GM21423 (cell line): Measurements from ENCODE around the gene KCNJ11.
A peak's percentile ranks its signal among the peaks of the same experiment; 100 is the strongest.
"Not testable (repeated sequence)": the region's sequence is repeated elsewhere in the genome, so short reads cannot be mapped to it uniquely, and the experiment has no call there.

Experiments used
- ATAC-seq: cut with Tn5 transposase; IDR thresholded peaks from one replicate; pipeline ENCODE4 v1.9.1; 2021; ENCODE audit warnings: mild to moderate bottlenecking, moderate library complexity; ENCODE audit not compliant: unreplicated experiment

KCNJ11 gene

DNA sequence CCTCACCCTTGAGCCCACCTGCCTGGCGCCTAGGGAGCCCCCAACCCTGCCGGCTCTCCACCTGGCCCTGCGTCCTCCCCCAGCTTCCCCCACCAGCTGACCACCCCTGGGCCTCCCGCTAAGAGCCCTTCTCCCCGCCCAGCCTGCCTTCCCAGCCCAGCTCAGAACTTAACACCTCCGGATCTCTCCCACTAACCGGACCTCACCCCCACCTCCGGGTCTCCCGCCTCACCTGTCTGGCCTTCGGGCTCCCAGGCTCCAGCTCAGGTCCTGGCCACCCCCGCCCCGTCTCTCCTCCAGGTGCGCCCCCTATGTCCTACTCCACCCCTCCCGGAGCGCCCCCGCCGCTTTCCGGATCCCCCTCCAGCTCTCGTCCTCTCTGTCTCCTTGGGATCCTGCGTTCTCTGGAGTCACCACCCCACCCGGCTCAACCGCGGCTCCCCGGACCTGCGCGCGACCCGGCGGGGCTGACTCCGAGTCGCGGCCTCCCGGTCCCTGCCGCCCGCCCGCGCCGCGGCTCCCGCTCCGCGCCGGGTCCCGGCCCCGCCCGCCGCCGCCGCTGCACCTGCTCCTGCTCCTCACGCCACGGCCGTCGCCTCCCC is at the start of gene KCNJ11:
TSS of gene KCNJ11 (minus strand) at position 51 of the 602 bp plus-strand sequence. CDS start 568 bp downstream, outside the sequence.
- ATAC-seq = peak; percentile 44

GRCh38 chr11:17437366-17437765 is 48.9 kb upstream of the KCNJ11 start:
- ATAC-seq = no peak

- no peak for ATAC-seq
These were observed 45.6 kb upstream of the KCNJ11 start for GRCh38 chr11:17434108-17434507.

GRCh38 chr11:17432002-17432401 is 43.5 kb upstream of the KCNJ11 start:
- no peak for ATAC-seq

- no peak for ATAC-seq
These were observed 42.7 kb upstream of the KCNJ11 start for GRCh38 chr11:17431139-17431538.

DNA sequence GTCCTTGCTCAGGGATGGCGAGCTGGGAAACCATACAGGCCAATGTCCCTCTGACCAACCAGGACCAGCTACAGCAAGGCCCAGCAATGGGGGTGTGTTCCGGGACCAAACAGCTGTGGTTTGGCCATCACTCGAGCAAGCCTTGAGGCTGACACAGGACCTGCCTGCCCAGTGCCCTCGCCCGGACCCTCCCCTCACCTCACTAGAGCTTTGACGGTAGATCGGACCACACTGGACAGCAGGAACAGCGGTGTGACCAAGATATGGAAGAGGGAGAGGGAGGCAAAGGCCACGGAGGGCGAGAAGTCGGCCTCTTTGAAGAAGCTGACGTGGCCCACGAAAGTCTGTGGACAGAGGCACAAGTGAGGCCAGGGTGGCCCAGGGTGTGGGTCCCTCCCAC is 42.2 kb upstream of the KCNJ11 start:
- ATAC-seq = no peak

DNA sequence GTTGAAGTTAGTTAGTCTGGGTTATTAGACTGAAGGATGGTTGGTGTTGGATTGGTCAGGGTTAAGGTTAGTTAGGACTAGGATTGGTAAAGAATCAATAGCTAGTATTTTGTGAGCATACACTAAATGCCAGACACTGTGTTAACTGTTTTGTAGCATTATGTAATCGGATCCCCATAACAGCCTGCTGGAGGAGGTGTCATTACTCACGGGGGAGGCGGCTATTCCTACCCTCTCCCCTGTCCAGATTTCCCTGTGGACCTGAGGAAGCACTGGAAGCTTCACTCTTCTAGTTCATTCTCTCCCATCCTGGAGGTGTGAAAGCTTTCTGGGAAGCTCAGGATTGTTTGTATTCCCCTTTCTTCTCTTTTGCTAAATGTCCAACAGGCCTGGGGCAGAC is 40.5 kb upstream of the KCNJ11 start:
- no peak for ATAC-seq

- ATAC-seq = no peak
These were observed 39.8 kb upstream of the KCNJ11 start for GRCh38 chr11:17428261-17428660.

DNA sequence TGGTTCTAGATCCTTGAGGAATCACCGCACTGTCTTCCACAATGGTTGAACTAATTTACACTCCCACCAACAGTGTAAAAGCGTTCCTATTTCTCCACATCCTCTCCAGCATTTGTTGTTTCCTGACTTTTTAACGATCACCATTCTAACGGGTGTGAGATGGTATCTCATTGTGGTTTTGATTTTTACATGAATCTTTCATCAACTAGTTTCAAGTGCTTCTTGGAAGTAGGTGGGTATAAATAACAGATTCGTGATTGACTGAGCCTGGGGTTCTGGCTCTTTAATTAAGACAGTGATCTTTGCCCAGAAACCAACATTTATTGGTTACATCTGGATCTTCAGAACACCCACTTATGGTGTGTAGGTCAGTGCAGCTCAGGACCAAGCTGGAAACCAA is 37.8 kb upstream of the KCNJ11 start:
- ATAC-seq = not testable (repeated sequence)

DNA sequence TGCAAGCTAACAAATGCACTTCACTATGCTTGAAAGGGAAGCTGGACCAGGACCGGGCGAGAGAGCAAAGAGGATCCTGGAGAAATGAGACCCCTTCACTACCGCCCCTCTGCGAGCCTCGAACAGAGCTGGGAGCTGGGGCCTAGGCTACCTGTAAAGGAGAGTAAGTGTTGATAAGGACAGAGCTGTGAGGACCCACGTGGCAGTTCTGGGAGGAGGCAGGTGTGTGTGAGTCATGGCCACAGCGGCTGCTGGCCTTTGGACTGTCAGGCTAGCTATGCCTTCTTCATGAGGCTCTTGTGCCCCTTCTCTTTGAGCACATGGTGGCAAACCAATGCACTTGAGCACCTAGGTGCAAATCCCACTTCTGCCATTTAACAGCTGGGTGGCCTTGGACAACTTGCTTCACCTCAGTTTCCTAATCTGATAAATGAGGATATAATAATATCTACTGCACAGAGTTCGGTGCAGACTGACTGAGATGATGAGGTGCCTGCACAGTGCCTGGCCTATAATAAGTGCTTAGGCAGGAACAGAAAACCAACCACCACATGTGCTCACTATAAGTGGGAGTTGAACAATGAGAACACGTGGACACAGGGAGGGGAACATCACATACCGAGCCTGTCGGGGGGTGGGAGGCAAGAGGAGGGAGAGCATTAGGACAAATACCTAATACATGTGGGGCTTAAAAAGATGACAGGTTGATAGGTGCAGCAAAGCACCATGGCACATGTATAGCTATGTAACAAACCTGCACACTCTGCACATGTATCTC is 35.3 kb upstream of the KCNJ11 start:
- no peak for ATAC-seq

DNA sequence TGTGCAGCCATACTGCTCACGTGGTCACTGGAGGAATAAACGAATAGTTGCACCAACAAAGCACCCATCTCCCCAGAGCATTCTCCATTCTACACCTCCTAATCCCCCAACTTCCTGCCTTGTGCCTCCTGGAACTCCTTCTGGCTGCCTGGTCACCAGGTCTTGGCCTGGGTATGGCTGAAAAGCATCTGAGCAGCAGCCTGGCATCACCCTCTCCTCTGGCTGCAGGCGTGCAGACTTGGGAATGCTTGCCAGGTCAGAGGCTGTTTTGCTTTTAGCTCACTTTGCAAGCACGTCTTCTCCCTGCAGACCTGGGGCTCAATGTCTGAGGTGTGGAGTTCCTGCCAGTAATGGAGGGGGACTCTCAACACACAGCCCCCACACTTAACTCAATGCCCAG is 33.3 kb upstream of the KCNJ11 start:
- no peak for ATAC-seq

GRCh38 chr11:17418444-17419081 is 30.1 kb upstream of the KCNJ11 start:
- ATAC-seq = no peak

DNA sequence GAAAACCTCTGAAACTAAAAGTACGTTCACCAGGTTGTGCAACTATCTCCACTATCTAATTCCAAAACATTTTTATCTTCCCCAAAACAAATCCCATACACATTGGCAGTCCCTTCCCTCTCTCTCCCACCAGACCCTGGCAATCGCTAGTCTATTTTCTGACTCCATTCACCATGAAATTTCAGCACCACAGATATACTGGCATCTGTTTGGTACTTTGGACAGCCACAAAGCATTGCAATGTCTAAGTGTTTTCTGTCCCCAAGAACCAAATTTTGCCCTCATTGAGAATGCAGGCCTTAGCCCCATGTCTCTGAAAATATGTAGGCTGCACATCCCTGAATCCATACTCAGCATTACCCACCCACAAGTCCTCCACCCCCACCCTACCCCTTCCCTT is 28.0 kb upstream of the KCNJ11 start:
- no peak for ATAC-seq

DNA sequence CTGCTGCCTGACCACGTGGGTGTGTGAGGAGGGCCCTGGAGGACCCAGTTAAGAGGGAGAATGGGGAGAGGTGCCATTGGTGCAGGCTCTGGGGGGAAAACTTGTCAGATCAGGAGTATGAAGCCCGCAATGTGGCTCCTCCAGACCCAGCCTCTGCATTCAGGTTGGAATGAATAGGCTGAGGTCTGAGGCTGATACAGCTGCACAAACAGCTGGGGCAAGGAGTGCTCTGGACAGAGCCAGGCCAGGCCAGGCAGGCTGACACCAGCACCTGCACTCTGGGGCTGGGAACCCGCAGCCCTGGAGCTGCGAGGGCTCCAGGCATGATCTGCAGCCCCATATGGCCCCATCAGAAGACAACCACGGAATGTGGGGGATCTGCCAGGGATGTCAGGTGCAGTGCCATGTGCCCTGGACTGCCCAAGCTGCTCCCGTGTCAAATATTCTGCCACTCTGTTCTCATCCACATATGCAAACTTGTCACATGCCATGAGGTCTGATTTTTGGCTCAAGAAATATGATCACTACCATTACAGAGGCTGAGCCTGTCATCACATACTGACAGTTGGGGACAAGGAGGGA is 27.2 kb upstream of the KCNJ11 start:
- ATAC-seq = no peak

DNA sequence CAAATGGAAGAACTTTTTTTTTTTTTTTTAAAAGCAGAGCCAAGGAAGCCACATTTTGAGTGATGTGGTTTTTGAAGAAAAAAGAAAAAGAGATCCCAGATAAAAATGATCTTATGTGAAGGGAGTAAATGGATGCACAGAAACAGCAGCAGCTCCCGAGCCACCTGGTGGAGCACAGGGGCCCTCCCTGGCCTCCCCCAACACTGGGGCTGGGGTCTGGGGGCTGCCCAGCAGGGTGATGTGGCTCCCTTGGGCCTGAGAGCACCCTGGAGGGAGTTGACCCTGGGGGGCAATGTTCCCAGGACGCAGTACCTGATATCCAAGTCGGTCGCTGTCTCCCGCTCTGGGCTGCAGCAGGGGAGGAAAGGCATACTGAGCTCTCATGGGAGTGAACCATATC is 26.5 kb upstream of the KCNJ11 start:
- ATAC-seq = no peak

GRCh38 chr11:17414317-17414737 is 25.9 kb upstream of the KCNJ11 start:
- no peak for ATAC-seq

- ATAC-seq = no peak
These were observed 25.2 kb upstream of the KCNJ11 start for GRCh38 chr11:17413414-17414316.

DNA sequence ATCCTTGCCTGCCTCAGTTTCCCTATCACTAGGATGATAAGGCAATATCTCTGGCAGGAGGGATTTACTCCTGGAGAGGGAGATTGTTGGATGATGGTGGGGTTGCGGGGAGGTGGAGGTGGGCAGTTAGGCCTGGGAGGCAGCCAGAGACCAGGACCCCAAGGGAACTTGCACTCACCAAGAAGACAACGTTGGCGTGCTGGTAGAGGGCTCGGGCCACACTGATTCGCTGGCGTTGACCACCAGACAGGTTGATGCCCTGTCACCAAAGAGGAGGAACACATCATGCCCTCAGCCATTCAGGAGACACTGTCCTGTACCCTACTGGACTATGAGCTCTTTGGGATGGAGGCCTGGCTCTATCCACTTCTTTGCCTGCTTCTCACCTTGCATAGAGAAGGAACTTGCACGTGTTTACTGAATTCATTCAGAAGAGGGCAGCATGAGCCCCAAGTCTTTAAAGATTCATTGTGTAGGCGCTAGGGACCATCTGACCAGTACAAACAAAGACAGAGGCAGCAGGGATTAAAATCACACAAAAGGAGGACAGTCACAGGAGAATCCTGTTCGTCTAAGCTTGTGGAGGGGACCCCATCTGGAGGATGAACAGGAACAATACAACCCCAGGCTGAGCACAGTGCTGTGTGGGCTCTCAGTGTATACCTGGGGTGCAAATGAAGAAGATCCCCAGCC is 24.2 kb upstream of the KCNJ11 start:
- ATAC-seq = no peak

DNA sequence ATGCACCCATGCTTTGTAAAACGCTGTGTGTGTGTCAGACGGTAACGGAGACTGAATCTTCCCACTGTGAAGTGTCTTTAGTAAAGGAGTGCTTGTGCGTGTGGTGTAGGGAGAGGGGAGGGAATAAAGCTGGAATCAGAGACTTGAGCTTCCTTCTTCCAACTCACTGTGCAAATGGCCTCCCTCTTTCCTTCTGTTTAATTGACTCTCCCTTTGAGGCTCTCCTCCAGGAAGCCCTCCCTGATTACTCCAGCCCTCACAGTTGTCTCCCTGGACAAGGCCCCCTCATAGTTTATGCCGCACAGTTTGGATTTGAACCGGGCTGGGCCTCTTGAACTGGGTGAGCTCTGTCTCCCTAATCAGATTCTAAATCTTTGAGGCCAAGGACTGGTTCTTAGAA is 23.0 kb upstream of the KCNJ11 start:
- no peak for ATAC-seq
